SK-N-DZ (cell line): ENCODE results near the gene ITGA8.
"Not testable (repeated sequence)": the region's sequence is repeated elsewhere in the genome, so short reads cannot be mapped to it uniquely, and the experiment has no call there.

ENCODE experiments used
- DNase-seq: peaks from one replicate; pipeline ENCODE4 v3.0.0-alpha.2; 2015; ENCODE audit warnings: low spot score

The ITGA8 gene

DNA sequence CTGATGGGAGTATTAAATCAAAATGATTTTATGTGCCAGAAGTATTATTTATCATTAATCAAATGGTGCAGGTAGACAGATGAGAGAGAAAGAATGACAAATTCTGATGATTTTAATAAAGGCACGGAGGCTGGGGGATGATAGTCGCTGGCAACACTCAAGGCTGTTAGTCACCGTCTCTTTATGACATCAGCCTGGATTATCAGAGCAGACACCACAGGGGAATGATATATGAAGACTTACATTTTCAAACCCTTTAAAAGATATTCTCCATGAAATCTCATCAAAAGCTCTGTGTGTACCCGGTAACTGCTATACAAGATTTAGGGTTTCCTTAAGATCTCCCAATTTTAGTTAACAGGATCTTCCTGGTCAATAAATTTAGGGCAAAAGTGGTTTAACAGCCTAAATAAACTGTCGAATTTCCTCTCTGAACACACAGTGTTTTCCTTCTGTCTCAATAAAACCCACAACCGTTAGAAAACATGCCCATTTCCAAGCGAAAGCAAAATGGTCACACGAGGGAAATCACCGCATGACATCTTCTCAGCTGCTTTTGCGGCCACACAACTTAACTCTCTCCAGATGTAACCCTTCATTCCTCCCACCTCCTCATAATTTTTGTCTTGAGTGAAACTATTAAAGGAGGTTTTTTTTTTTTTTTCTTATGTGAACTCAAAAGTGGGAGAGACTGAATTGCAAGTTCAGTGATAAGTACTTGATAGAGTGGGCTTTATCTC is 215.5 kb downstream of the ITGA8 start:
- no peak for DNase-seq

DNA sequence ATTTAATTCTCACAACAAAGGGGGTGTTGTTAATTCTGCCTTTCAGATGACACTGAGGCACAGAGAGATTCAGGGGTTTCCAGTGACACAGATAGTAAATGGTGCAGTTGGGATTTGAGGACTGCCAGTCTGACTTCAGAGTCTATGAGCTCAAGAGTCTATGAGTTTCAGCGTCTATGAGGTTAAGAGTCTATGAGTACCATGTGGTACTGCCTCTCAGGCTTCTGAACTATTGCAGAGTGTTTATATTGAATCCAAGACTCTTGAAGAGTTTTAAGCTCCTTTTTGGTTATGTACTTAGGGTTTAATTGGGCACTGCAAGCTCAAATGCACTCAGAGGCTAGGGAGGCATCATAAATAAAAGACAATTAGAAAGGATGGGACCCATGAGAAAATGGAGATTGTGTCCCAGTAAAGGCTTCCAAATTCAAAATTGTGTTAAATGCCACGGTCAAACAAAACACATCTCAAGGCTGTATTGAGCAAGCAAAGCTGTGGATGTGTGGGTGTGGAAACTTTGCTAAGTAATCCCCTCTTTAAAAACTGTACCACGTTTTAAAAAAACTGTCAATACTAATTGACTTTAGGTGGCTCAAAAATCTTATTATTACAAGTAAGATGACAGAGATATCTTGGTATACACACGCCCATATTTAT is 224.7 kb downstream of the ITGA8 start:
- no peak for DNase-seq

- no peak for DNase-seq
Measured at GRCh38 chr10:15491856-15492642, 227.7 kb downstream of the ITGA8 start.

DNA sequence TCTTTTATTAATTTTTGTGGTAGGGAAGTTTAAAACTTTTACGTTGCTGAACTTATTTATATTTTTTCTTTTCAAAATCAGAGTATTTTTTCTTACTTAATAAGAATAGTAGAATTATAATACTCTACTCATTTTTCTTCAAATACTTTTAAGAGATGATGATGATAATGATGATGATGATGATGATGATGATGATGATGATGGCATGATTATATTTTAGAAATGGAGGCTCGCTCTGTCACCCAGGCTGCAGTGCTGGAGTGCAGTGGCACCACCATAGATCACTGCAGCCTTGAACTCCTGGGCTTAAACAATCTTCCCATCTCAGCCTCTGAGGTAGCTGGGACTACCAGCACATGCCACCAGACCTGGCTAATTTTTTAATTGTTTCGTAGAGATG is 230.3 kb downstream of the ITGA8 start:
- DNase-seq, result no peak

DNA sequence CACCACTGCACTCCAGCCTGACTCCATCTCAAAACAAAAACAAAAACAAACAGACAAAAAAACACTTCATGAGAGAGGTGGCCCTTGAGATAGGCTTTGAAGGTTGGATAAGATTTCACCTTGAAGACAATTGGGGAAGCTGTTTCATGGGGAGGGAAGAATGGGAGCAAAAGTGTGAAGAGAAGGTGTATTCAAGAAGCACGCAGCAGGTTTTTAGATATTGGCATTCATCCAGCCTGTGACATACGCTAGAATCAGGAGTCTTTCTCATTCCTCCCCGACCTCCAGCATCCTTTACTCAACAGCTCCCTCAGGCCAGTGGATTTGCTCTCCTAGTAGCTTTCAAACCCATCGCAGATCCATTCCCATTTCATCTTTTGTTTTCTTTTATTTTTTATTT is 232.3 kb downstream of the ITGA8 start:
- DNase-seq, result no peak

GRCh38 chr10:15486404-15486803 is 233.3 kb downstream of the ITGA8 start:
- DNase-seq, result peak; percentile 38

DNA sequence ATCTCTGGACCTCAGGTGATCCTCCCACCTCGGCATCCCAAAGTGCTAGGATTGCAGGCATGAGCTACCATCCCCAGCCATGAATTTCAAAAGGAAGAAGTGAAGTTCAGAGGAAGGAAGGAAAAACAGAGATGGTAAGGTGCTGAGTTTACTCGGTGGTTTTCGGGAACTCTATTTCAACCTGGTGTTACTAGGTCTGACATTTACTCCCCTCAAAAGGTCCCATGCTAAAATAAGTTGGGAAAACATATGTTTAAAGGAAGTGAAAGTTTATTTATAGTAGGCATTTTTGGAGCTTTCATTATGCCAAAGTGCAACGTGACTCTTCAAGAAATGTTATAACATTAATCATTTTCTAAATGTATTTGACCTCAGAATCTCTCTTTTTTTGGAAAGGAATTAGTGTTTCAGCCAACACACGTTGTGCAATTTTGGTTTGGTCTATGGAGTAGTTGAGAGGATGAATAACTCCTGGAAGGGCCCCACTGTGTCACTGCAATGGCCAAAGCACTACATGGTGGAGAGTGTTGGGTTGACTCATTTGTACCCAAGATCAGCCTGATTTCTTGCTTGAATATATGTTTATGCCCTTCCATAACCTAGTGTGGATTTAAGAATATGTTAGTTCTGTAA is 233.9 kb downstream of the ITGA8 start:
- DNase-seq, result no peak

DNA sequence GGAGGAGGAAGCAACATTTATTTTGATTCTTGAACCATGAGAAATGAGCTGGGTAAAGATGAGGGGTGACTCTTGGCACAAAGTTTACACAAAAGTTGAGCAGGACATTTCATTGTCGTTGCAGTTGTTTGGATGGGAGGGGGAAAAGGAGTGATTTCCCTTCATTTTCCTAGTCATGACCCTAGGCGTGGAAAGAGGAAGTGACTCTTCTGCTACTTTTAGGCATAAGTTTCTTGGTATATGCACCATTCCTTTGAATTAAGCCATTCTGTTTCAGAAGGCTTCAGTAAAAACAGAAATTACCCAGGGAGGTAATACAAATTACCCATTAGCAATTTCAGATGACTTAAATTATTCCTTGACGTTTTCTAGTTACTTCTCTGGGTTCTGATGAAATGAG is 234.7 kb downstream of the ITGA8 start:
- no peak for DNase-seq

DNA sequence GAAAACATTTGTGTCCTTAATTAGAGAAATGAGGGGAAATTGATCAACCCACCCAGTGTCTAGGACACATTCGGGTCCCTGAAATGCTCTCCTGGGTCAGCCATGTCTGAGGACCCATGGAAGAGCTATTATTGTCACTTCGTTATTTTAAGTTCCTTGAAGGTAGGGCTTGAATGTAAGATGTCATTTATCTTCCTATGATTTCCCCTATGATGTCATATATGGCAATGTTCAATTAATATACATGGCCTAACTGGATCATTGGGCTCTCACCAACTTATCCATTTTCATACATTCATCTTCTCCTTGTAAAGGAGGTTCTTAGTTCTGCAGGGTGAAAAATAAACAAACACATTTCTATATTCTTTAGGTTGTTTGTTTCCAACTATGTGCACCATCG is 235.6 kb downstream of the ITGA8 start:
- DNase-seq, result no peak

- DNase-seq, result peak; percentile 95
Measured at GRCh38 chr10:15483215-15484075, 236.3 kb downstream of the ITGA8 start.

DNA sequence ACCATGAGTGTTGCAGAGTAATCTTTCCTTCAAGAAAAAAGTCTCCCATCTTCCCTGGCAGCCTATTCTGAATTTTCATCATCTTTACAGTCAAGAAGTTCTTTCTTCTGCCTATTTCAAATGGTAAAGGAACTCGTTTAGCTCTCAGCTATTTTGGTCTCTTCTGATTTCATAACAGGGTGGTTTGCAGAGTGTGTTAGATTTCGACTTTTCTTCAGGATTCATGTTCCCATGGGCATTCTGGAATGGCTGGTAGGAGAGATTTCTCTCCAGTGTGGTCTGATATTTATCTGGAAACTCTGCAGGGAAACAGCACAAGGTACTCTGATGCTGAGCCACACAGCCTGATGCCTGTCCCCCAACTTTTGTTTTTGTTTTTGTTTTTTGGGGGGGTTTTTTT is 237.6 kb downstream of the ITGA8 start:
- DNase-seq, result no peak

GRCh38 chr10:15478950-15479349 is 240.8 kb downstream of the ITGA8 start:
- DNase-seq, result no peak

- no peak for DNase-seq
Measured at GRCh38 chr10:15478429-15478828, 241.3 kb downstream of the ITGA8 start.

- DNase-seq, result no peak
Measured at GRCh38 chr10:15476337-15476736, 243.4 kb downstream of the ITGA8 start.

- not testable (repeated sequence) for DNase-seq
Measured at GRCh38 chr10:15475439-15475838, 244.3 kb downstream of the ITGA8 start.

- no peak for DNase-seq
Measured at GRCh38 chr10:15474671-15475070, 245.1 kb downstream of the ITGA8 start.

GRCh38 chr10:15473396-15473767 is 246.3 kb downstream of the ITGA8 start:
- no peak for DNase-seq

- peak; percentile 36 for DNase-seq
Measured at GRCh38 chr10:15472431-15473395, 247.0 kb downstream of the ITGA8 start.

- no peak for DNase-seq
Measured at GRCh38 chr10:15472008-15472407, 247.7 kb downstream of the ITGA8 start.

DNA sequence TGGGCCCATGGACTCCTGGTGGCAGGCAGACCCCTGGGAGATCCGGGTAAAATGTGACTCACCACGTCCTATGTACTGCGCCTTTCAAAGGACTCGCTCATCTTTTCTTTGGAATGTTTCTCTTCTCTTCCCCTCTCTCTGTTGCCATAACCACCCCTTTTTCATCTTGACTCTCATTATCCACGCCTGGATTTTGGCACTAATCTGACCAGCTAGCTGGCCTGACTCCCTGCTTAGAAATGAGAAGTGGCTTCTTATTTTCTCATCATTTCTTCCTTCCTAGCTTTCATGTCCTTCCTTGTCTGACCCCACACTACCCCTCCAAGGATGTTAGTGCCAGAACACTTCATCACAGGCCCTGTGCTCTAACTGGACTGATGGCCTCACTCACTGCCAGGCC is 250.6 kb downstream of the ITGA8 start:
- DNase-seq, result no peak
